GM12891 (cell line): ENCODE data around the gene DCTN2.
A peak's percentile ranks its signal among the peaks of the same experiment; 100 is the strongest.

Experiments
- PAX5 ChIP-seq: IDR thresholded peaks from 2 replicates; pipeline ENCODE4 v1.6.1; 2011; ENCODE audit warnings: low read length, moderate library complexity, mild to moderate bottlenecking; ENCODE audit not compliant: insufficient read depth, severe bottlenecking
- POLR2A ChIP-seq: IDR thresholded peaks from 2 replicates; pipeline ENCODE4 v1.6.1; 2011; ENCODE audit warnings: low read depth, low read length, control low read depth
- POLR2AphosphoS5 ChIP-seq: IDR thresholded peaks from 2 replicates; pipeline ENCODE4 v1.6.1; 2011; ENCODE audit warnings: low read depth, low read length, control low read depth
- SPI1 ChIP-seq: IDR thresholded peaks from 2 replicates; pipeline ENCODE4 v1.6.1; 2011; ENCODE audit warnings: low read depth, low read length, control low read depth
- TAF1 ChIP-seq: IDR thresholded peaks from 2 replicates; pipeline ENCODE4 v1.6.1; 2011; ENCODE audit warnings: low read depth, low read length, control low read depth

- 0 out of 2 replicates have a peak, but pooled peaks have one; percentile 18 for TF ChIP-seq POLR2AphosphoS5
- no peak for TF ChIP-seq PAX5
- TF ChIP-seq POLR2A = no peak
- no peak for TF ChIP-seq TAF1
- no peak for TF ChIP-seq SPI1
Measured at GRCh38 chr12:57546438-57547287, at the start of gene DCTN2.
